ENCODE measurements around the gene RBM22.

The RBM22 gene

DNA sequence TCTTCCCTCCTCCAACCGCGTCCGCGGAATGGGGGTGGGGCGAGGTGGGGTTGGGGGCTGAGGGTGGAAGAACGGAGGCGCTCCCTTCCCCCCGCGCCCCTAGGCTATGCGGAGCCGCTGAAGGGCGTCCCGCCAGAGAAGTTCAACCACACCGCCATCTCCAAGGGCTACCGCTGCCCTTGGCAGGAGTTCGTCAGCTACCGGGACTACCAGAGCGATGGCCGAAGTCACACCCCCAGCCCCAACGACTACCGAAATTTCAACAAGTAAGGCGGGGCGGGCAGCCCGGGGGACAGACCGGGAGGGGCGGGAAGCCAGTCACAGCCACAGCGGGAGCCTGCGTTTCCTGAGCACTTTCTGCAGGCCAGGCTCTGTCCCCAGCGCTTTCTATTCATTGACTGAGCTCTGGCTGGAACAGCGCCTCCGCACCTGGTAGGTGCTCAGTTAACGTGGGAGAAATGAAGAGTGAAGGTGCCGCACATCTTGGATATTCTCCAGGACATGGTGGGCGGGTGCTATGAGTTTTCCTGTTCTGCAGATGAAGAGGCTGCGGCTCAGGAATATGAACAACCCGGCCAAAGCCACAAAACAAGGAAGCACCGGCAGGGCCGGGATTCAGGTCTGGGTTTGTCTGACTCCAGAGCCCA, 28.5 kb downstream of the RBM22 start:
- no peak for DNase-seq

DNA sequence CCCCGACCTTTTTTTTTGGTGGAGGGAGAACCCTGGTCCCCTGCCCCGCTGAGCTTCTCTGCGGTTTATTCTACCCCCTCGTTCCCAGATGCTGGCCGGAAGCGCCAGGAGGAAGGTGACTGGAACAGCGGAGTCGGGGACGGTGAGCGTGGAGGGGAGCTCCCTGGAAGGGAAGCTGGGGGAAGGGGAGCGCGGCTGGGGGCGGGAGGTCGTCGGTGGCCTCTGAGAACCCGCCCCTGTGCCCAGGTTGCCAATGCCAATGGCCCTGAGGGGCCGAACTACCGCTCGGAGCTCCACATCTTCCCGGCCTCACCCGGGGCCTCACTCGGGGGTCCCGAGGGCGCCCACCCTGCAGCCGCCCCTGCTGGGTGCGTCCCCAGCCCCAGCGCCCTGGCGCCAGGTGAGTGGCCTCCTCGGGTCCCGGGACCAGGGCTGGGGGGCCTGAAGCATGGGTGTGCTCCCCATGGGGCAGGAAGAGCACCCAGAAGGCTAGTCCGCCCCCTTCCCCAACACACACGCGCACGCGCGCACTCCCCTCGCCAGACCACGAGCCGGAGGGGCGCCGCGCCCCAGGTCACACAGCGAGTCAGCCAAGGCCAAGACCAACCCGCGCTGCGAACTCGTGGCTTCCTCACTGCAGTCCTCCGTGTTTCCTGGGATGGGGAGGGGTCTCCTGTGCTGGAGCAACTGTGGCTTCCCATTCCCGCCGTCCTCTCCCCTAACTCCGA, 29.2 kb downstream of the RBM22 start:
- no peak for DNase-seq

DNA sequence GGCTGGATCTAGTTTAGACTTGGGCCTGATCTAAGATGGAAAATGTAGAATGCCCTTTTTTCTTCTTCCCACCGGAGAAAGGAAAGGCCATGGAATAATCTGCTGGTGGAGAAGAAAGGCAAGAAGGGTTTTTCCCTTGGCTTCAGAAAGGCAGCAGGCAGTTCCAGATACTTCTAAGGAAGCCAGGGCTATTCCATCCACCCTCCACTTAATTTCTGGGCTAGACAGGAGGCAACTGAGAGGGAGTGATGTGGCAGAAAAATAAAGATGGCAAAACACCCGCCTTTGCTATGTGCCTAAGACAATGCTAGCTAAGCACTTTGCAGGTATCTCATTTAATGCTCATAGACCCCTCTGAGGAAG, 29.9 kb downstream of the RBM22 start:
- DNase-seq: no peak

DNA sequence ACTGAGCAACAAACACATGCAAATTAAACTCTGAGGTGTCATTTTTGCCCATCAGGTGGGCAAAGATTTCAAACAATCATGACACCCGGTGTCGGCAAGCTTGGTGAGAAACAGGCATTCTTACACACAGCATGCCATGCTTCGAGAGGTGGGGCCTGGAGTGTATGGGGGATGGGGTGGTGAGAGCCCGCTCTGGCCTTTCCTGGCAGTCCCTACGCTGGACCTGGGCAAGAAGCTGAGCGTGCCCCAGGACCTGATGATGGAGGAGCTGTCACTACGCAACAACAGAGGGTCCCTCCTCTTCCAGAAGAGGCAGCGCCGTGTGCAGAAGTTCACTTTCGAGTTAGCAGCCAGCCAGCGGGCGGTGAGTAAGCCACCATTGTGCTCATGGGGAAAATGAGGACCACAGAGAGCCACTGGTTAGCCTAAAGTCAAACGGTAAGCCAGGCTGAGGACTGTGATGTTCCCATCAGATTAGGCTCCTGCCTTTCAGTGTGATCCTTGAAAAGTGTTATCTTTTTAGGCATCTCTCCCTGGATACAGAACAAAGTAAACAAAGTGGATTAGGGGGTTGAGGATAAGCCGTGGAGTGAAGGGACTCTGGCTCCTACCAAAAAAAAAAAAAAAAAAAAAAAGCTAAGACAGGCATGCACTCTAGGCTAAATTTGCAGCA, 30.5 kb downstream of the RBM22 start:
- no peak for DNase-seq

DNA sequence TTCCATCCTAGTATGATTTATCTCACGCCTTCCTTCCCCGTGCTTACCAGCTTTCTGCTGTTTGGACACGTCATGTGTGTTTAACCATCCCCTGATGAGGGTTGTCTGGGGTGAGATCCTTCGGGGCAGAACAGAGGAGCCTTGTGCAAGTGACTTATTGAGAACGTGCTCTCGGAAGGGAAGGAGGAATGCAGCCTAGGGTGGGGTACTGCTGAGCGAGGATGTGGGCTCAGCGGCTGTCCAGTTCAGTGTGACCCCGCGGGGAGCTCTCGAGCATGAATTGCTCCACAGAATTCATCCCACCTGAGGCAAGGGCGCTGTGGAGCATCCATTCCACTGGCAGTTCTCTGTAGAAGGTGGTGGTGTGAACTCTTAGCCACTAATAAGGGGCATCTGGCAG, 35.8 kb downstream of the RBM22 start:
- DNase-seq: no peak

DNA sequence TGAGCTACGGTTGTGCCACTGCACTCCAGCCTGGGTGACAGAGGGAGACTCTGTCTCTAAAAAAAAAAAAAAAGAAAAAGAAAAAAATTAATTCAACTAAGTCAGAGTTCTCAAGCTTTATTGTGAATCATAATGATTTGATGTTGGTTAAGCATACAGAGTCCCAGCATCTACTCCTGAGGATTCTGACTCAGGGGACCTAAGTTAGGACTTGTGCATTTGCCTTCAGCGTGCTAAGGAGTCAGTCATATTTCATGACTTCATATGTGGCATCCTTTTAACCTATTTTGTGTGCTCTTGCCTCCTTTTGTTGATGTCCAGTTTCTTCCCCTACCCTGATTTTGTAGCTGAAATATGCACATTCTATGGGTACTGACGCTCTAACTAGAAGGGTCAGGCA, 36.9 kb downstream of the RBM22 start:
- no peak for DNase-seq

DNA sequence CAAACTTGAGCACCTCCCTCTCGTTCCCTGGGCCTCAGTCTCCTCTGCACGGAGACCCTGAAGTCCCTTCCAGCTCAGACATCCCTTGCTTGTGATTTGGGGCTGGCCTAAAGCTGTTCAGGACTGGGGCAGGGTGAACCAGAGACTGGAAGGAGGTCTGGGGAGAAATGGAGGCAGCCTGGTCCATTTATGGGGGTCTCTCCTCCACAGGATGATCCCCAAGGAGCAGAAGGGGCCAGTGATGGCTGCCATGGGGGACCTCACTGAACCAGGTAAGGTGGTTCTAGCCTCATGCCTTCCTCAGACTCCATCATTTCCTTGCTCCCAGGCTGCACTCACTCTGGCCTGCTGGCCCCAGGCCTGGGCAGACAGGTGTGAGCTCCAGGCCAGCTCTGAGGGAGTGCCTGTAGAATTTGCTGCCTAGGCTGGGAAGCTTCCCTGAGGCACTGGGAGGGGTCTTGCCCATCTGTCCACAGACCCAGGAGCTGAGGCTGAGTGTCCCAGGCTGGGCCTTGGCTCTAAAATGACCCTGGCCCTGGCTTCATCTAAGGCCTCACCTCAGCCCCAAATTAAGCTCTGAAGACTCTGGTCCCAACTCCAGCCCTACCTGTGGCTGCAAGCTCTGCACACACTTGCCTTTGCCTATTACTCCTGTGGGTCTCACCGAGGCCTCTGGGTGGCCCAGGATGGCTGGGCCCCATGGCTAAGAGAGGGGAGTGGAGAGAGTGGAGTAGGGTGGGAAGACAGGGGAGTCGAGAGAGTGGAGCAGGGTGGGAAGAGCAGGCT, 37.9 kb downstream of the RBM22 start:
- DNase-seq: no peak

DNA sequence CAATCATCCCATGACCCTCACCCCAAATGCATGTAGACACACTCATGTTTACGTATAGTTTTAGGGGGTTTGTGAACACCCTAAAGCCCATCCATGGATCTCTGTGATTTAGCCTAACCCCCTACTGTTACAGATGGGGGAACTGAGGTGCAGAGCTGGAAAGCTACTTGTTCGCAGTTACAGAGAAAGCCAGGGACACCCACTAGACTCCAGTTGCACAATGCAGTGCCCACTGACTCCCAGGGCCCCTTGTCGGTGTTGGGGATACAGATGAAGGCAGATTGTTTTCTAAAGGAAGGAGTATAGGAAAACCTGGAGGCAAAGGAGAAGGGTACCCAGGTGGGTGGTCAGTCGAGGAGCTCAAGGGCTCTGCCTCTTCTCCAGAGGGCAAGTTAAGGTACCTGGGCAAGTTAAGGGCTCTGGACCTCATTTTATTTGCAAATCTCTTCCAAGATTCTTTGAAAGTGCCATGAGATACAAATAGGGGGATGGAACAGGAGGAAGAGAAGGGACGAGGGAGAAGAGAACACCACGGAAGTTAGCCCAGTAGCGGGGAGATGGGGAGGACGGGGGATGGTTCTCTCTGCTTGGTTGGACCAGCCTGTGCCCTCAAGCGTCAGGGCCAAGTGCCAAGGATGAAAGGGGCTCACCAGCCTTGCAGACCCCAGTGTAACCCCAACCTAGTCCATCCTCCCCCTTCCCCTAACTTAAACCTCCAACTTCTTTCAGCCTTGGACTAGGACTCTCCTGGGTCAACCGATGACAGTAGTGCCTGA, 38.9 kb downstream of the RBM22 start:
- no peak for DNase-seq

DNA sequence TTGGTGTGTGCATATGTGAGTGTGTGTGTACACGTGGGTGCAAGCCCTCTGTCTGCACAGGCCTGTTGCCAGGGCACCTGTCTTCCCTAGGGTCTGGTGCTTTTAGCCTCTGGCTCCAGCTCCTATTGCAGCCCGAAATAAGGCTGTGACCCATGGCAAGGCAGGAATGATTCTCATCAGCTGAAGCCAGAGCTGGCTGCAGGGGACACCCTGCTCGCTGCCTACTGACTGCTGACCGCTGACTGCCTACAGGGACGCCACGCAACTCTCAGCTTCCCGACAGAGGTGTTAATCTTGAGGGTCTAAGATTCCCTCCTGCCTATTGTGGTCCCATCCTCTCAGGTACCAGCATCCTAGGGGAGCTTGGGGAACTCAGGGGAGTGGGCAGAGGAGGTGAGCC, 39.8 kb downstream of the RBM22 start, which contains the start of gene MYOZ3:
Gene MYOZ3, plus strand, starts transcription at position 166 of the 400 bp plus-strand sequence. CDS start 1,691 bp downstream, outside the sequence.
- no peak for DNase-seq

DNA sequence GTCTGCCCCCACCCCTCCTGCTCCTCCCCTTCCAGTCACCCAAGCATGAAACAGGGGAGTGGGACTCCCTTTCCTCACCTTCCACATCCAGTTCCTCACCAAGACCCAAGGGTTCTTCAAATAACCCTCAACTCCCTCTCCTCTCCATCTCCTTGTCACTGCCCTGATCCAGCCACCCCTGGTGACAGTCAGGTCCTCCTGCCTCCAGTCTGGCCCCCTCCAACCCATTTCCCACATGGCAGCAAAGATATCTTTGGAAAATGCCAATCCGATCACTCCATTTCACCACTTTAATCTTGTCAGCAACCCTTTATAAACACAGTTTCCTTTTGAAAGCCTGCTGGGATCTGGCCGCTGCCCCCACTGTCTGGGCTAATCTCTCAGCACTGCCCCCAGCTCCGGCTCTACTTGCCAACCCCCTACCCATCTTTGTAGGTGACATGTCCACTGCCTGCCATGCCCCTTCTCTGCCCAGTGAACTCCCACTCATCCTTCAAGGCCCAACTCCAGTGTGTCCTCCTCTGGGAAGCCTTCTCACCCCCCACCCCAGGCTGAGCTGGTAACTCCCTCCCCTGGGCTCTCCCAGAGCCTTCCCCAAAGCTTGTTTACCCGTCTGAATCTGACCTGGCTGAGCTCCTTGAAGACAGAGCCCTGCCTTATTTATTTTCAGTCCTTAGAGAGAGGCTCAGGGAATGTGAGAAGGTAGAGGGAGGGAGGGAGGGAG, 40.6 kb downstream of the RBM22 start:
- no peak for DNase-seq

DNA sequence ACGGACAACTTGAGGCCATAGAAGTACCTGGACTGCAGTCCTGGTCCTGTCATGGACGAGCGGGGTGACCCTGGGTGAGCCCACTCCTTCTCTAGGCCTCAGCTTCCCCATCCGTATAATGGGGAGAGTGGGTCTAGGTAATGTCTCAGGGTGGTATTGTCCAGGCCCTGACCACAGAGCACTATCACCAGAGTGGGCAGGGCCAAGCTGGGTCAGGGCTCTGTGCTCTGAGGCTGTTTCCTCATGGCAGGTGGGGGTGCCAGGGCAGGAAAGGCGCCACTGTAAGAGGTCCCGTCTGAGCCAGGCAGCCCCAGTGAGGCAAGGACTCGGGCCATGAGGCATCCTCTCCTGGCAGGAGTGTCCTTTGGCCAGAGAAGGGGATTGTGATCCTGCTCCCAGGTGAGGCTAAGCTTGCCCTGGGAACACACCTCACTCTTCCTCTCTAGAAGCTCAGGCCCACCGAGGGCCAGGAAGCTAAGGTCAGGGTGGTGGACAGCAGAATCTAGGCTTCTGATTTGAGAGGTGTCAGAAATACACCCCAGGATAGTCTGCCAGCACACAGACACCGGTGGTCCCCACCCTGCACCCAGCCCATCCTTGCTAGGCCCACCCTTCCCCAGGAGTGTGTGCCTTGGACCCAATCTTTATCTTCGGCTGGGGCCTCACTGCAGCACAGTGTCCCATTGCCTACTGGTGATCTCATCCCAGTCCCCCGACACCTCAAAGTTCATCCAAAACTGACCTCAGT, 41.3 kb downstream of the RBM22 start:
- DNase-seq: no peak

DNA sequence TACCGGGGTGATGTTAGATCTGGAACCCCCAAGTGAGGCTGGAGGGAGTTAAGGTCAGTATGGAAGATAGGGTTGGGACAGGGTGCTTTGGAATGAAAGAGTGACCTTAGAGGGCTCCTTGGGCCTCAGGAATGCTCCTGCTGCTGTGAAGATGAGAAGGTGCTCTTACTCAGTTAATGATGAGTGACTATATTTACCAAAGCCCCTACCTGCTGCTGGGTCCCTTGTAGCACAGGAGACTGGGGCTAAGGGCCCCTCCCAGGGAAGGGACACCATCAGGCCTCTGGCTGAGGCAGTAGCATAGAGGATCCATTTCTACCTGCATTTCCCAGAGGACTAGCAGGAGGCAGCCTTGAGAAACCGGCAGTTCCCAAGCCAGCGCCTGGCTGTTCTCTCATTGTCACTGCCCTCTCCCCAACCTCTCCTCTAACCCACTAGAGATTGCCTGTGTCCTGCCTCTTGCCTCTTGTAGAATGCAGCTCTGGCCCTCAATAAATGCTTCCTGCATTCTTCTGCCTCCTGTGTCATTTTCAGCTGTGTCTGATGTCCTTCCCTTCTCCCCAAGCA, 42.1 kb downstream of the RBM22 start:
- no peak for DNase-seq

DNA sequence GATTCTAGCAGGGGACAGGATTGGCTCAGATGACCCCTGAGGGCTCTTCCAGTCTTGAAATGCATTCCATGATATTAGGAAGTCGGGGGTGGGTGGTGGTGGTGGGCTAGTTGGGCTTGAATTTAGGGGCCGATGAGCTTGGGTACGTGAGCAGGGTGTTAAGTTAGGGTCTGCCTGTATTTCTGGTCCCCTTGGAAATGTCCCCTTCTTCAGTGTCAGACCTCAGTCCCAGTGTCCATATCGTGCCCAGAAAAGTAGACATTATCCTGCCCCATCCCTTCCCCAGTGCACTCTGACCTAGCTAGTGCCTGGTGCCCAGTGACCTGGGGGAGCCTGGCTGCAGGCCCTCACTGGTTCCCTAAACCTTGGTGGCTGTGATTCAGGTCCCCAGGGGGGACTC, 42.7 kb downstream of the RBM22 start:
- no peak for DNase-seq

DNA sequence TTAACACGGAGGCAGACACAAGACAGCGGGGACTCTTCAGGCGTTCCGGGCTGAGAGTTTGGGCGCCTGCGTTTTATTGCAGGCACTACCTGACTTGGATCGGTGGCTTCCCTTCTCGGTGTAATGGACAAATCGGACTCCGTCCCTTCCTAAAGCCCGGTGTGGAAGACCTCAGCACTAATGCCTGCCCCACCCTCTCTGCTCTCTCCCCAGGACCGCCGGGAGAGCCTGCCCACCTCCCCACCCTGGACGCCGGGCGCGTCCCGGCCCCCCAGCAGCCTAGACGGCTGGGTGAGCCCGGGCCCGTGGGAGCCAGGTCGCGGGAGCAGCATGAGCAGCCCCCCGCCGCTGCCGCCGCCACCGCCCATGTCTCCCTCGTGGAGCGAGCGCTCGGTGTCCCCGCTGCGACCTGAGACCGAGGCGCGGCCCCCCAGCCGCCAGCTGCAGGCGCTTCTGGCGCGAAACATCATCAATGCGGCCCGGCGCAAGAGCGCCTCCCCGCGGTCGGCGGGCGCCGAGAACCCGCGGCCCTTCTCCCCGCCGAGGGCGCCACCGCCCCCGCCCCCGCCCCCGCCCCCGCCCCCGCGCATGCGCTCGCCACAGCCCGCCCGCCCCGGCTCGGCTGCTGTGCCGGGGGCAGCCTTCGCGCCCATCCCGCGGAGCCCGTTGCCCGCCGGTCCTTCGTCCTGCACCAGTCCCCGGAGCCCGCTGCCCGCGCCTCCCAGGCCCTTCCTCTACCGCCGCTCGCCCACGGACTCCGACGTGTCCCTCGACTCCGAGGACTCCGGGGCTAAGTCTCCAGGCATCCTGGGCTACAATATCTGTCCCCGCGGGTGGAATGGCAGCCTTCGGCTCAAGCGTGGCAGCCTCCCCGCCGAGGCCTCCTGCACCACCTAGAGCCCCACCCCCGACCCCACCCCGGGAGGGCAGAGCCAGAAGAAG, 44.4 kb downstream of the RBM22 start:
- DNase-seq: peak; percentile 87

DNA sequence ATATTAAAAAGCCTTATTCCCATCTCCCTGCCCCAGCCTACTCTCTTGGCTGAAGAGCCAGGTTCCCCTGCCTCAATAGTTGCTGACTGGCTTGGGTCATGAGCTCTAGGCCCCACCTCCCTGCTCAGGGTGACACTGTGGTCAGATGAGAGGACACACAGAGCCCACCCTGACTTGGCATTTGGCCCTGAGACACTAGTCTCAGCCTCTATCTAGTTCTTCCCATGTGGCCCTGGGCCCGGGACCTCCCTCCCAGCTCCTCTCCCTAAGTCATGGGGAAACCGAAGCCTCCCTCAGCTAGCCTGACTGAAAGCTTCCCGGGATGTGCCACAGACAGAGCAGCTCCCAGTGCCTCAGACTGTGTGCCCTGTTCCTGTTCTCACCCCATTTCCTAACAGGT, 45.6 kb downstream of the RBM22 start:
- no peak for DNase-seq

DNA sequence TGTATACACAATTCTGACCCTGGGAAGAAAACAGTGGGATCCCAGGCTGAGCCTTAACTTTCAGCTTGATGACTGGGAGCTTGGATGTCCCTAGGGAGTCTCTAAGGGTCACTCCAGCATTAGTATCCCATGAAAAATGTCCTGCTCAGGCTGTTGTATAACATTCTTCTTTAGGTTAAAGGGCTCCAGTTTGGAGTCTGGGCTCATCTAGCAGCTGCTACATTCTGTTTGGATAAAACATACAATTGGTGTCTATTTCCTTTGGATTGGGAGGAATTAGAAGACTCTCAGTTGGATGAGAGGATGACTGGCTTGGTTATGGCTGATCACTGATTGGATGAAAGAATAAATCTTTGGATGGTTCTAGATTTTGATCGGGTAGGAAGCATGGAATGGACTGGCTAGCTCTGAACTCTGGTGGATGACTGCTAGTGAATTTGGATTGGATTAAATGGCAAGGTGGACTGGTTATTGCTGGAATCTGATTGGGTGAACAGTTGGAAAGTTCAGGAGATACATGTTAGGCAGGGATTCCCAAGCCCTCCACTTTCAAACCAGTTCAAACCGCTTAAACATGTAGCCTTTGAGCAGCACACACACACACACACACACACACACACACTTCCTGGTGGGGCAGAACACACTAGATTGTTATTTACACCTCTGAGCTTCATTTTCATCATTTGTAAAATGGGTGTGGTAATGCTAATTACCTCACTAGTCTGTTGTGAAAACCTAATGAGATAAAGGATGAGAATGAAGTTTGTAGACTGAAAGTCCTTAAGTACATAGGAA, 46.9 kb downstream of the RBM22 start:
- no peak for DNase-seq

DNA sequence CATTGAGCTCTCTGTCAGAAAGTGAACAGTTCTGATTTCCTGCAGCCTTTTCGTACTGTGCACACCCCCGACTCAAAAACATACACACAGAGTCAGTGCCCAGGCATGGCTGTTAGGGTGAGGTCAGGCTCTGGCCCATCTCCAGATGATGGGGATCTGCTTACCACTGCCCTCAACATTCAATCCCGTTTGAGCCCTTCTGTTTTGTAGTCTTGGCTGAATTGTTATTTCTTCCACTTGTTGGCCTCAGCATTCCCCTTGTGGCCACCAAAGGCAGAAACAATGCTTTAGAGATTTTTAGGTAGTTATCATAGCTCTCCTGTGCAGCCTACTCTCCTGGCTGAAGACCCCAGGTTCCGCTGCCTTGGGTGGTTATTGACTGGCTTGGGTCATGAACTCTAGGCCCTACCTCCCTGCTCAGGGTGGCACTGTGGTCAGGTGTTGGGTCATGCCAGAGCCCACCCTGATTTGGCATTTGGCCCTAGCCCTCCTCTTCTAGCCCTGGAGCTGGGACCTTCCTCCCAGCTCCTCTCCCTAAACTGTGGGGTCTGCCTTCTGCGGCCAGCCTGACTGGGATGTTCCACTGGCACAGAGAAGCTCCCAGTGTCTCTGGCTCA, 47.6 kb downstream of the RBM22 start:
- DNase-seq: no peak

Data from CD4-positive, alpha-beta T cell treated with Interleukin-21 for 1 hour (primary cell).